SU-DHL-6 (cell line): ENCODE results near the gene DHCR24.

Source experiments
- CTCF ChIP-seq: fragments of 200-600 bp; sonication (generic); IDR thresholded peaks from one replicate; pipeline ENCODE4 v1.5.1; 2017; ENCODE audit warnings: antibody characterized with exemption, mild to moderate bottlenecking, low read length, moderate library complexity; ENCODE audit not compliant: insufficient read depth, poor library complexity, severe bottlenecking
- EZH2phosphoT487 ChIP-seq: fragments of 200-600 bp; sonication (generic), shearing (Covaris generic); conservative IDR thresholded peaks from 2 replicates; pipeline ENCODE4 v1.6.1; 2018; ENCODE audit warnings: mild to moderate bottlenecking, antibody characterized with exemption, low read length, moderate library complexity, mixed read lengths

DNA sequence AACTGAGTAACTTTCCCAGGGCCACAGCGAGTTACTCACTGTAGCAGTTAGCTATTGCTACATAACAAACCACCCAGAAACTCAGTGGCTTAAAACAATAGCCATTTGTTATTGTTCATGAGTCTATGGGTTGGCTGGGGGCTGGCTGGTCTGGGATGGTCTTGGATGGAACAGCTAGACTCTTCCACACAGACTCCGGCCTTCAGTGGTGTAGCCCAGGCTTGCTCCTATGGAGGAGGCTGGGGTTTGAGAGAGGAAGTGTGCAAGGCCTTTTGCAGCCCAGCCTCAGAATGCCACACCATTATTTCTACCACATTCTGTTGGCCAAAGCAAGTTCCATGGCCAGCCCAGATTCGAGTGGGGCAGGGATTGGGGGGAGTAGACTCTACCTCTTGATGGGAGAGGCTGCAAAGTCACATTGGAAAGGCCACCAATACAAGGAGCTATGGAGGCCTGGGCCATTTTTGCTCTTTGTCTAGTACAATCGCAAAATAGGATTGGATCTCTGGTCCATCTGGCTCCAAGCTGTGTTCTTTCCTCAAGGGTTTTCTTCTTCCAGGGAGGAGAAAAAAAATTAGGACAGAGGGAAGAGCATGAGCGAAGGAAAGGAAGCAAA, 48.3 kb downstream of the DHCR24 start:
- TF ChIP-seq CTCF (no peak), EZH2phosphoT487 (no peak)
